Nephron (organoid): Measurements from ENCODE around the gene ABHD1.

ENCODE experiments used
- H3K27ac Mint-ChIP-seq, 3 experiments: 2 replicates each; pipeline ENCODE4 v1.8.0; 2020; ENCODE audit warnings: mixed read lengths in 3 of 3, mild to moderate bottlenecking in 2 of 3, moderate library complexity in 1 of 3
- H3K27me3 Mint-ChIP-seq: 2 replicates; pipeline ENCODE4 v1.8.0; 2021; ENCODE audit warnings: low read depth, mild to moderate bottlenecking, moderate library complexity, mixed read lengths
- H3K36me3 Mint-ChIP-seq: 2 replicates; pipeline ENCODE4 v1.8.0; 2020; ENCODE audit warnings: low read depth, mixed read lengths
- H3K4me1 Mint-ChIP-seq: 2 replicates; pipeline ENCODE4 v1.8.0; 2020; ENCODE audit warnings: mixed read lengths
- H3K4me3 Mint-ChIP-seq, 3 experiments: 2 replicates each; pipeline ENCODE4 v1.8.0; 2020; ENCODE audit warnings: mild to moderate bottlenecking in 3 of 3, mixed read lengths in 3 of 3, moderate library complexity in 2 of 3
- H3K9me3 Mint-ChIP-seq: 2 replicates; pipeline ENCODE4 v1.8.0; 2020; ENCODE audit warnings: mixed read lengths
- CTCF ChIP-seq, 3 experiments: fragments of 200-600 bp; sonication (generic); IDR thresholded peaks; one replicate each; pipeline ENCODE4 v1.5.0; 2021; ENCODE audit warnings: antibody characterized with exemption in 3 of 3; ENCODE audit not compliant: unreplicated experiment in 3 of 3

The ABHD1 gene

GRCh38 chr2:27162151-27163121 lies 38.8 kb downstream of the ABHD1 start:
- TF ChIP-seq CTCF (IDR thresholded peaks at IDR 0.05; ENCODE audit: unreplicated experiment in 3 of 3), result no peak
- H3K4me3 Mint-ChIP-seq, result no peak overlapping the region
- H3K4me1 Mint-ChIP-seq, result no peaks in the 10 kb centered on the region
- H3K36me3 Mint-ChIP-seq, result no peaks in the 10 kb centered on the region
- H3K27ac Mint-ChIP-seq, result no peak overlapping the region
- no peaks in the 10 kb centered on the region for H3K9me3 Mint-ChIP-seq
- H3K27me3 Mint-ChIP-seq, result peaks cover 8% of the 10 kb centered on the region

- H3K4me3 Mint-ChIP-seq, result no peak overlapping the region
- H3K9me3 Mint-ChIP-seq, result no peaks in the 10 kb centered on the region
- no peak for TF ChIP-seq CTCF (IDR thresholded peaks at IDR 0.05; ENCODE audit: unreplicated experiment in 3 of 3)
- no peak overlapping the region for H3K27ac Mint-ChIP-seq
- no peaks in the 10 kb centered on the region for H3K36me3 Mint-ChIP-seq
- H3K27me3 Mint-ChIP-seq, result peaks cover 14% of the 10 kb centered on the region
- H3K4me1 Mint-ChIP-seq, result no peaks in the 10 kb centered on the region
These were observed 41.5 kb downstream of the ABHD1 start for GRCh38 chr2:27164960-27165763.

- Mint-ChIP-seq H3K4me1 (no peaks in the 10 kb centered on the region), H3K36me3 (no peaks in the 10 kb centered on the region), H3K27me3 (peaks cover 15% of the 10 kb centered on the region), H3K9me3 (no peaks in the 10 kb centered on the region), H3K27ac (no peak overlapping the region), H3K4me3 (no peak overlapping the region)
- no peak for TF ChIP-seq CTCF (IDR thresholded peaks at IDR 0.05; ENCODE audit: unreplicated experiment in 3 of 3)
These were observed 47.1 kb downstream of the ABHD1 start for GRCh38 chr2:27170581-27171337.

- H3K27ac Mint-ChIP-seq, result no peak overlapping the region
- no peaks in the 10 kb centered on the region for H3K36me3 Mint-ChIP-seq
- H3K27me3 Mint-ChIP-seq, result peaks cover 18% of the 10 kb centered on the region
- H3K4me3 Mint-ChIP-seq, result no peak overlapping the region
- no peaks in the 10 kb centered on the region for H3K9me3 Mint-ChIP-seq
- no peak for TF ChIP-seq CTCF (IDR thresholded peaks at IDR 0.05; ENCODE audit: unreplicated experiment in 3 of 3)
- no peaks in the 10 kb centered on the region for H3K4me1 Mint-ChIP-seq
These were observed 47.8 kb downstream of the ABHD1 start for GRCh38 chr2:27171351-27171848.

GRCh38 chr2:27174638-27175037 lies 51.0 kb downstream of the ABHD1 start:
- Mint-ChIP-seq H3K4me1 (no peaks in the 10 kb centered on the region), H3K9me3 (no peaks in the 10 kb centered on the region), H3K27me3 (peaks cover 20% of the 10 kb centered on the region), H3K4me3 (no peak overlapping the region), H3K27ac (no peak overlapping the region), H3K36me3 (no peaks in the 10 kb centered on the region)
- no peak for TF ChIP-seq CTCF (IDR thresholded peaks at IDR 0.05; ENCODE audit: unreplicated experiment in 3 of 3)
